ENCODE measurements around the gene TRMT1. TPM values are rescaled to one million over a fixed set of nuclear protein-coding genes. Genes with fewer than 3 reads are reported as not detected.

Gene TRMT1
- total RNA-seq, 2 donors from 2014 or later, result 18.4 to 20.9 TPM

DNA sequence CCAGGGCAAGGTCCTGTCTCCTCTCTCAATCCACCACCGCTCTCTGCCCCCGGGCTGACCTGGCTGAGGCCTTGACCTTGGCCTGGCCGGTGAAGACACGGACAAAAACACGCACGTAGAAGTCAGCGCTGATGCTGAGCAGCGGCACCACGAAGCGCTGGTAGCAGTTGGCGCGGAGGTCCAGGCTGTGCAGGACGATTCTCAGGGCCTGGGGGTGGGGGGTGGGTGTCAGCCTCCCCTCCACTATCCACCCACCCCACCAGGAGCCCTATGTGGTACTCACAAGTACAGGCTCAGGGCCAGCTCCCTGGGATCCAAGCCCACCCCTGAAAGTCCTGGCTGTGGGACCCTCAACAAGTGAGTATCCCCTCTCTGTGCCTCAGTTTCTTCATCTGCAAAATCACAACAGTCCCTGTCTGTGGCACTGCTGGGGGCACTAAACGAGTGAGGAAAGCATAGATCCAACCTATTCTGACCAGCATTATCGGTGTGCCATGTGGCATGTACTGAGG lies 6.4 kb downstream of the TRMT1 start:
- ATAC-seq, result no peak
- intact Hi-C loops (cut with DNase I), result no loop called here

GRCh38 chr19:13109361-13110098 lies 7.0 kb downstream of the TRMT1 start:
- DNase-seq (no peak), ATAC-seq (no peak)
- intact Hi-C loops (cut with DNase I), result no loop called here

More for the DNA sequence above, 6.4 kb downstream of the TRMT1 start:
- no peak for DNase-seq

- ATAC-seq, result no peak
- intact Hi-C loops (cut with DNase I), result loop anchor here in 1 of 2 donors (5.0 kb wide), 1 partner anchor 47 kb away; the partner anchor contains the start of genes IER2 and STX10
- no peak for DNase-seq
Observed at GRCh38 chr19:13104848-13105711, 11.5 kb downstream of the TRMT1 start.

- peak; percentile 85 for DNase-seq
- intact Hi-C loops (cut with DNase I), result loop anchor here in 1 of 2 donors (5.0 kb wide), 1 partner anchor 48 kb away; the partner anchor contains the start of genes IER2 and STX10
- peak; percentile 12 to 21 for ATAC-seq
Observed at GRCh38 chr19:13104360-13104847, 12.1 kb downstream of the TRMT1 start.

DNA sequence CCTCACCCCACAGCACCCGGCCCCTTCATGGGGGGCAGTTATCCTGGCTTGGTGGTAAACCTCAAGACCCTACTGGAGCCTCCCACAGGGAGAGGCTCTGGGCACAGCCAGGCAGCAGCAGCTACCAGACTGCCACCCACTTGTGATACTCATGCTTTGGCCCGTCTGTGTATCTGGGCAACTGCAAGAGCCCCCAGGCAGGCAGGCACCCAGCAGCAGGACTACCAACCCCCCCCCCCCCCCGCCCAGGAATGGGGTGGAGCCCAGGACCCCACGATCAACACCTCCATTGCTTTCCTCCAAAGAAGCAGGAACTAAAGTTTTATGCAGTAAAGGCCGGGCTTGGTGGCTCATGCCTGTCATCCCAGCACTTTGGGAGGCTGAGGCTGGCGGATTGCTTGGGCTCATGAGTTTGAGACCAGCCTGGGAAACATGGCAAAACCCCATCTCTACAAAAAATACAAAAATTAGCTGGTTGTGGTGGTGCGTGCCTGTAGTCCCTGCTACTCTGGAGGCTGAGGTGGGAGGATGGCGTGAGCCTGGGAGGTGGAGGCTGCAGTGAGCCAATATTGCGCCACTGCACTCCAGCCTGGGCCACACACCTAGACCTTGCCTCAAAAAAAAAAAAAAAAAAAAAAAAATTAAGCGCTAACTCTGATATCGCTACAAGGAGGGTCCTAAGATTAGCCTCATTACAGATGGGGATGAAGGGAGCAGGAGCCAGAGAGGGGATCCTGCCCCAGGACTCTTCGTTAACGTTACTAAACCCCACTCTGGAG lies 12.8 kb downstream of the TRMT1 start:
- intact Hi-C loops (cut with DNase I), result loop anchor here in 1 of 2 donors (5.0 kb wide), 1 partner anchor 49 kb away; the partner anchor contains the start of genes IER2 and STX10
- no peak for ATAC-seq
- DNase-seq, result no peak

- intact Hi-C loops (cut with DNase I), result loop anchor here in 1 of 2 donors (5.0 kb wide), 1 partner anchor 49 kb away; the partner anchor contains the start of genes IER2 and STX10
- DNase-seq (peak; percentile 92), ATAC-seq (peak; percentile 75 to 80)
Observed at GRCh38 chr19:13102666-13103580, 13.6 kb downstream of the TRMT1 start, which contains the start of gene LYL1. LYL1 (minus strand) TSS chr19:13102858; CDS start chr19:13101171, 1,687 bp downstream.

DNA sequence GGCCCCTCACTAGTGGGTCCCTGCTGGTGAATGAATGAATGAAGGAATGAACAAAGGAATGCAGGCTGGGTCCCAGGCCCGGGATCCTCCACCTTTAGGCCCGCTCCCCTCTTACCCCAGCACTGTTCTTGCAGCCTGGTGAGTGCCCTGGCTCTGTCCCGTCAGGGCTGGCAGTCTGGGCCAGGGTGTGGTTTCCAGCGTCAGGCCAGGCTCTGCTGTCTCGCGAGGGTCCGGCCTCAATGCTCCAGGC lies 14.2 kb downstream of the TRMT1 start:
- intact Hi-C loops (cut with DNase I), result loop anchor here in 1 of 2 donors (5.0 kb wide), 1 partner anchor 50 kb away; the partner anchor contains the start of genes IER2 and STX10
- no peak for ATAC-seq
- DNase-seq, result no peak

GRCh38 chr19:13101590-13102415 lies 14.7 kb downstream of the TRMT1 start:
- ATAC-seq (no peak), DNase-seq (no peak)
- intact Hi-C loops (cut with DNase I), result loop anchor here in 1 of 2 donors (5.0 kb wide), 1 partner anchor 50 kb away; the partner anchor contains the start of genes IER2 and STX10

DNA sequence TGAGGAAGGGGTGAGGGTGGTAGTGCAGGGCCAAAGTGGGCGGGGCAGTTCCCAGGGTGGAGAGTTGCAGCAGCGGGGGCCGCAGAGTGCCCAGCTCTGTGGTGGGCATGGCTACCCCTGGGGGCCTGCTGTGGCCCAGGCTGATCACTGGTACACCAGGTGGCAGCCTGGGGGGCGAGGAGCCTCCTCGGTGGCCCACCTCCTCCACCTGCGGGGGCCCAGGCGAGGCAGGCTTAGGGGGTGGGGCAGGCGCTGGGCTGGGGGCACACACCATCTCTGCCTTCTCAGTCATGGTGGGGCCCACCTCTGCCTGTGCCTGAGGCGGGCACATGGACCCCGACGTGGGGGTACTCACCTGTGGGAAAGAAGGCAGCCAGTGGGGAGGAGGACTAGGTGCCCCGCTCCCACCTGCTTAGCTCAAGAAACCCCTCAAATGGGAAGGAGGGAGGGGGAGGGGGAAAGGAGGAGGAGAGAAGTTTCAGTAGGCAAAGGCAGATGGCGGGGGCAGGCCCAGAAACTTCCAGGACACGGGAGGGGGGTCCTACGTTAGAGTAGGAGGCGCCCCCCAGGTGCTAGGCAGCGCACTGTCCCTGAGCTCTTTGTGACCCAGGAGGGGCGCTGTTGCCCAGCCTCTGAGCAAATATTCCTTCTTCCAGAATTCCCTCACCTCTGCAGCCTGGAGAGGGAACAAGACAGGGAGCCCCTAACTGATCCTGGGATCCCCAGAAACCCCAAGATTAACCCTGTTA lies 15.5 kb downstream of the TRMT1 start:
- DNase-seq (no peak), ATAC-seq (no peak)
- intact Hi-C loops (cut with DNase I), result loop anchor here in 1 of 2 donors (5.0 kb wide), 1 partner anchor 51 kb away; the partner anchor contains the start of genes IER2 and STX10

- ATAC-seq (no peak), DNase-seq (no peak)
- intact Hi-C loops (cut with DNase I), result loop anchor here in 1 of 2 donors (5.0 kb wide), 1 partner anchor 52 kb away; the partner anchor contains the start of genes IER2 and STX10
Observed at GRCh38 chr19:13100031-13100588, 16.4 kb downstream of the TRMT1 start.

DNA sequence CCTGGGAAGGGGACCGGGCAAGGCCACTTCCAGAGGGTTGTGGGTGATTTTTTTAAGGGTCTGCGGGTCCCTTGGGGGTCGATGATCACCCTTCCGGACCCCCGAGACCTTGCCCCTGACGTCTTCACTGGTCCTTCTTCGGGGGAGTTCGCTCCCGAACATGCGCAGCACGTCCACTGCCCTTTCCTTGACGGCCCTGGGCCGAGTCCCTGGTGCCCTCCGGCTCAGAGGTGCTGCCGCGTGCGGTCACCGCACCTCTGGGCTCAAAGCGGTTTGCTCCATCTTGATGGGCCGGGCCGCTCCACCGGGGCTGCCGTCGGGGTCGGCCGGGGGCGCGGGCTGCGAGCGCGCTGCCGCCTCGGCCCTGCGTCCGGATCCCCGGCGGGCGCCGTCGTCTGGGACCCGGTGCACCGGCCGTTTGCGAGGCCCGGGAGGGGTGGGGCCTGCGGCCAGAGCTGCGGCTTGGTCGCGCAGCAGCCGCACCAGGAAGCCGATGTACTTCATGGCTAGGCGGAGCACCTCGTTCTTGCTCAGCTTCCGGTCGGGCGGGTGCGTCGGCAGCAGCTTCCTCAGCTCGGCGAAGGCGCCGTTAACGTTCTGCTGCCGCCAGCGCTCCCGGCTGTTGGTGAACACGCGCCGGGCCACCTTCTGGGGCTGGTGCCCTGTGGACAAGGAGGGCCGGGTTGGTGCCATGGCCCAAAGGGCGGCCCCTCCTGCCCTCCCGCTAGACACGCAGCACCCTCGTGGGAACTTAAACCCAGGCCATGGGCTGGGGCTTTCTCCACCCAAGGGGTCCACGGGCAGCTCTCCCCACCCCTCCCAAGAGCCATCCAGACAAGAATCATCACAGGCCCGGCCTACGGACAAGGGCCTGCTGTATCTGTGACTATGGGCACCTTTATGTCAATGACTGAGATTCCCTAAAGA lies 17.2 kb downstream of the TRMT1 start:
- peak; percentile 3 to 8 for ATAC-seq
- DNase-seq, result peak; percentile 86
- intact Hi-C loops (cut with DNase I), result loop anchor here in 1 of 2 donors (10.0 kb wide), 1 partner anchor 165 kb away; no protein-coding TSS in a partner anchor

- intact Hi-C loops (cut with DNase I), result loop anchor here in 1 of 2 donors (10.0 kb wide), 1 partner anchor 166 kb away; no protein-coding TSS in a partner anchor
- ATAC-seq, result peak; percentile 1 to 10
- DNase-seq, result peak; percentile 38
Observed at GRCh38 chr19:13098277-13099072, 18.1 kb downstream of the TRMT1 start.

- DNase-seq, result no peak
- intact Hi-C loops (cut with DNase I), result loop anchor here in 1 of 2 donors (10.0 kb wide), 1 partner anchor 167 kb away; no protein-coding TSS in a partner anchor
- peak; percentile 1 to 3 for ATAC-seq
Observed at GRCh38 chr19:13097463-13098258, 18.9 kb downstream of the TRMT1 start.
